NCI-H1436 (cell line): Measurements from ENCODE around the gene LAMA3.

Experiments
- DNase-seq: peaks from one replicate; lab custom pipeline; 2025; lab: John Stamatoyannopoulos, UW

Gene LAMA3

DNA sequence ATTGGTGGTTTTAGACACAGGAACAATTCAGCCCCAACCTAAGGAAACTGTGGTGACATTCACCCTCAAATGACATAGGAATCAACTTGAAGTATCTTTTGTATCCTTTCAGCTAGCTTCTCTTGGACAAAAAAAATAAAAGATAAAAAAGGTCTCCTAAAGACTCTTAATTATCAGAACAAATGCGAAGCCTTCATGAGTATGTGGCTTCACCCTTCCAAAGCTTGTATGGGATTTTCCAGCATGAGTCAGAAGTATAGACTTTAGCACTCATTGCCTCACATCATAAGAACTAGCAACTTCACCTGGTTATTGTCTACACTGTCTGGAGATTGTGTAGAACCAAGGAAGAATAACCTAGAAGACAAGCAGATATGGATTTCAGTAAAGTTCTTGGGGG lies 135.4 kb downstream of the LAMA3 start:
- no peak for DNase-seq

DNA sequence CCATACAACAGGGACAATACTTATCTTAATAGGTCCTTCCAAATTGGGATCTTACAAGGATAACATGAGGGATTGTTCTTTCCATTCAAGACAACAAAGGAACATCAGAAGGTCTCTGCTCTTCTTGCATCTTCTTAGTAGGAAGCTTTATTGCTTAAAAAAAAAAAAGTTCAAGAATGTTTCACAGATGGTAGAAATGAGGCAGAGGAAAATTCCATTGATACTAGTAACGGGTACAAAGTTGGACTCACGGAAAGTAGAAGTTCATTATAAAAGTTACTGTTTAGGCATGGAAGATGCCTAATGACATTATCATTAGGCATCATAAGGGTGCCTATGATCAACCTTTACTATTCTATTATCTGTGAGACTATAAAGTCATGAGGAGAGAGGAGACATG lies 136.2 kb downstream of the LAMA3 start:
- DNase-seq, result no peak

GRCh38 chr18:23825978-23826405 lies 136.7 kb downstream of the LAMA3 start:
- DNase-seq, result no peak

DNA sequence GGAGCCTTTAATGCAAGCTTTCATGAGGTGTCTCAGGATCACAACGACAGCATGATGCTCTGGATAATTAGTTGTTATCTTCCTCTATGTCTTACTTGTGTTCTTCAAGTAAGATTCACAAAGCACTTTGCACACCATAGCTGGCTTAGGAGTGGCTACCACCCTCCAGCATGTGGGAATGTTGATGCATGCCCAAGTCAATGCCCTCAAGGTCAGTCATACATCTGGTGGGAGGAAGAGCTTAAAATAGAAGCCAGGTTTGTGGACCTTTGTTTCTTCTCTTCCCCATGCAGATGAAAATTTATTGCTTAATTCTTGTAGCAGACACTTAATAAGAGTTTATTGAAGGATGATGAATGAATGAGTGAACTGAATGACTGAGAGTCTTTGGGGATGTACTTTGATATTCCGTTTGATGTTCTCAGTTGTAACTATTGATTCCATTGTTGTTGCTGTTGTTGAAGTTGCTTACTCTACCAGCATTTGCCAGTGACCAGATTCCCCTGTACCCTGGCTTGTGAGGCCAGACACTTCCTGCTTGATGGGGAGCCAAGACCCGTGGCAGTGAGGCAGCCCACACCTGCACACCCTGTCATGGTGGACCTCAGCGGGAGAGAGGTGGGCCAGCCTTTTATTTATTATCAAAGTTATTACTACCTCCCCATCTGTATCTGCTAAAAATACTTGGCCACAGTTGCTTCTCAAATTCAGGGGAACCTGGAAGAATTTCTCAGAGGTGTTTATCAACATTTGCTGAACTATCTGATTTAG lies 137.8 kb downstream of the LAMA3 start:
- no peak for DNase-seq

DNA sequence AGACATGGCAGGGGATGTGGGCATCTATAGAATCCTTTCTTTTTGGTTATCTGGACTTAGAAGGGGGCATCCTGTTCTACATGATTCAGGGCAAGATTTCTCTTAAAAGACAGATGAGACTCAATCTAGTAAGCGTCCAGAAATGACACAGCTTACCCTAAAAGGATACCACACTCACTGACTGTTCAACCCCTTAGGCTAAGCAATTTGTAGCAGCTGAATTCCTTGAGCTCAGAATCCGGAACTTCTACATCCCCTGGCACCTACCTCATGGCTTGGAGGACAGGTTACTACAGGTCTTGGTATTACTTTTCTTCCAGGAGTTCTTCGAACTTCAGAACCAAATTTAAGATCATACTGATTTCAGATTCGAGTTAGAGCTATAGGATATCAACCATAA lies 138.4 kb downstream of the LAMA3 start:
- no peak for DNase-seq

- DNase-seq, result no peak
Observed at GRCh38 chr18:23828426-23828825, 139.2 kb downstream of the LAMA3 start.

DNA sequence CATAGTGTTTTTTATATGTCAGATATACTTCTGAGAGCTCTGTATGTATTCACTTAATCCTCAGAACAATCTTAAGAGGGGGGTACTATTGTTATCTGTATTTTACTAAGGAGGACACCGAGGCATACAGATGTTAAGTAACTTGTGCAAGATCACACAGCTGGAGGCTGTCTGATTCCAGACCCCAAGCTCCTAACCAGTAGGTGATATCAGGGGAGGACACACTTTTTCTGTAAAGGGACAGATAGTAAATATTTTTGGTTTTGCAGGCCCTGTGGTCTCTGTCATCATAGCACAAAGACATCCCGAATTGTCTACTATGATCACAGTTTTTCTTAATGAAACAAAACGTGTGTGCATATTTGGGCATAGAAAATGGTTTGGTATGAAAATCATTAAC lies 143.7 kb downstream of the LAMA3 start:
- DNase-seq, result no peak

GRCh38 chr18:23833714-23834113 lies 144.5 kb downstream of the LAMA3 start:
- no peak for DNase-seq

DNA sequence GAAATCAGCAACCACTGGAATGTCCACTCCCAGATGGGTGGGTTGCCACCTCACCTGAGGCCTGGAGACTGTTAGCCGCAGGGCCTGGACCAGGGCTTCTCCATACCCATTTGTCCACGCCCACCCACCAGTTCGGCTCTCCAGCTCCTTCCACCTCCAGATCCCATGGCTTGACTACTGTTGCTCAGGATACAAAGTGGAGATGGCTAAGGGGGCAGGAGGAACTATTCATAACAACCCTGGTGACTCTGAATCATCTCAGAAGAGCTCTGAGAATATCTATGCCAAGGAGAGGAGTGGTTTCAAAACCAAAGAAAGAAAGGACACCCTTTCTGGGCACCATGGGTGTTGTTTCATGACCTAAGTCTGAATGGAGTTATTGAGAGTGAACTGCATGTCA lies 145.8 kb downstream of the LAMA3 start:
- DNase-seq, result no peak

GRCh38 chr18:23835506-23835905 lies 146.3 kb downstream of the LAMA3 start:
- DNase-seq, result no peak

GRCh38 chr18:23837591-23837990 lies 148.3 kb downstream of the LAMA3 start:
- DNase-seq, result no peak

GRCh38 chr18:23838233-23838632 lies 149.0 kb downstream of the LAMA3 start:
- DNase-seq, result no peak

DNA sequence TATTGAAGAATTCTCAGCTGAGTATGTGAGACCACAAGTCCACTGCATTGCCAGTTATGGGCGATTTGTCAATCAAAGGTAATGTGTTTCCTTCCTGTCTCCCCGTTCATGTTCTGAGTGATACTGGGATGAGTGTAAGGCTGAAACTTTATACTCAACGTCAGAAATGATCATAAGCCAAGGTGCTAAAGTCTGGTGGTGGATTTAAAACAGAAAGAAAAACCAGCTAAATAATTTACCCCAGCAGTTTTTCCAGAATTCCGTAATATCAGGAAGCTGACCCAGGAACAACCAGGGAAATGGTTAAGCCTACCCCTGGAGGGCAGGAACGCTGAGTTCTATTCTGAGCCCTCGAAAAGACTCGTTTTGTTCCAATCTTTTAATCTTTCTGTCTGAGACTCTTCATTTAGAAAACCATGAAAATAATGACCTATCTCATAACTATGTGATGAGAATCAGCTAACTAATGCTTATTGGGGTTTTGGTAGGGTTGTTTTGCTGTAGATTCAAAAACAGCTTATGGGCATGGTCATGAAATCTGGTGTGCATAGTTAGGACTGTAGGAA lies 149.6 kb downstream of the LAMA3 start:
- DNase-seq, result no peak

DNA sequence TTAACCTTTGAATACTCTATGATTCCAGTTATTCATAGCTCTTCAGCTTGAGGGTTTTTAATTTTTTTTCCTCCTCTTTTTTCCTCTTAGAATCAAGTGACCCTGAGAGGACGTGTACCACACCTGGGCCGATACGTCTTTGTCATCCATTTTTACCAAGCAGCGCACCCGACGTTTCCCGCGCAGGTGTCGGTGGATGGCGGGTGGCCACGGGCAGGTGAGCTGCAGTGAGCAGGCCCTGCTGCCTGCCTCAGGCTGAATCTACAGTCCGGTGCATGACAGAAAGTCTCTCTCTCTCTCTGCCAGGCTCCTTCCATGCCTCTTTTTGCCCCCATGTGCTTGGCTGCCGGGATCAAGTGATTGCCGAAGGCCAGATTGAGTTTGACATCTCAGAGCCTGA lies 153.1 kb downstream of the LAMA3 start:
- DNase-seq, result no peak

DNA sequence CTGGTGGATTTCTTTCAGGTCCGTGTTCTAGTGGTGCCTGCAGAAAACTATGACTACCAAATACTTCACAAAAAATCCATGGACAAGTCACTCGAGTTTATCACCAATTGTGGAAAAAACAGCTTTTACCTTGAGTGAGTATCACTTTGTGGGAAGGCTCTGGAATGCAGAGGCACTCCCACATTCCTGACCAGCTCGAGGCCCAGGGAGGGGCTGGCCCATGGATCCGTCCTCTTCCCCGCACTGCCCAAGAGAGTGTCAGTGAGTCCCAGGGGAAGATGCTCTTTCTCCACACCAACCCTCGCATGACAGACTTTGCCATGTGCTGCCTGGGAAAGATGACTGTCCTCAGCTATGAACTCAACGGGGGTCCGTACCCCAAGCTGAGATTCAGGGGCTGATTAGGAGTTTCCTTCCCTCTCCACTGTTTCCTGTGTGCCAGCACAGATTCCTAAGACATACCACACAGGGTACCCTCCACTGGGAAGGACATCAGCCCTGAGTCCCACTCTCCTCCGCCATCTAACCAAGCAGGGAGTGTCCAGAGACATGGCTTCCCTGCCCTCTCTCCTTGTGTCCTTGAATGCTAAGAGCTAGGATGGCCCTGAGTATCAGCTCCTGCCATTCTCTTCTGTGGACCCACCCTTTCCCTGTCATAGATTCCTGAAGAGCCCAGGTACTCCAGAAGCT lies 155.9 kb downstream of the LAMA3 start:
- no peak for DNase-seq

DNA sequence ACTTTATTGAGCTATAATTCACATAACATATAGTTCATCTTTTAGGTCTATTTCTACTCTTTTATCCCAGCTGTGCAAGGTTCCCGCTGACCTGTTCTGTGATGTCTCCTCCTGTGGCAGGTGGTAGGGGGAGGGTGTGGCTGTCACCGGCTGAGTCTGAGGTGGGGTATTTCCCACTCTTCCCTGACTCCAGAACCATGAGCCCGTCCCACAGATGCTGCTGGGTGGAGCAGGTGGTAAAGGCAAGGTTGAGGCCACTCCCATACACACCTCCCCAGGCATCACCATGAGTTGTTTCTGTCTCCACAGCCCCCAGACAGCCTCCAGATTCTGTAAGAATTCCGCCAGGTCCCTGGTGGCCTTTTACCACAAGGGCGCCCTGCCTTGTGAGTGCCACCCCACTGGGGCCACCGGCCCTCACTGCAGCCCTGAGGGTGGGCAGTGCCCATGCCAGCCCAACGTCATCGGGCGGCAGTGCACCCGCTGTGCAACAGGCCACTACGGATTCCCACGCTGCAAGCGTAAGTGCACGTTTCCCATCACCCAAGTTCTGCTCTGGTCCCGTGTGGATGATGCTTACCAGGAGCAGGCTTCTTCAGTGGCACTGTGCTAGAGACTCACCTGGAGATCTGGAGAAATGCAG lies 156.9 kb downstream of the LAMA3 start:
- no peak for DNase-seq

DNA sequence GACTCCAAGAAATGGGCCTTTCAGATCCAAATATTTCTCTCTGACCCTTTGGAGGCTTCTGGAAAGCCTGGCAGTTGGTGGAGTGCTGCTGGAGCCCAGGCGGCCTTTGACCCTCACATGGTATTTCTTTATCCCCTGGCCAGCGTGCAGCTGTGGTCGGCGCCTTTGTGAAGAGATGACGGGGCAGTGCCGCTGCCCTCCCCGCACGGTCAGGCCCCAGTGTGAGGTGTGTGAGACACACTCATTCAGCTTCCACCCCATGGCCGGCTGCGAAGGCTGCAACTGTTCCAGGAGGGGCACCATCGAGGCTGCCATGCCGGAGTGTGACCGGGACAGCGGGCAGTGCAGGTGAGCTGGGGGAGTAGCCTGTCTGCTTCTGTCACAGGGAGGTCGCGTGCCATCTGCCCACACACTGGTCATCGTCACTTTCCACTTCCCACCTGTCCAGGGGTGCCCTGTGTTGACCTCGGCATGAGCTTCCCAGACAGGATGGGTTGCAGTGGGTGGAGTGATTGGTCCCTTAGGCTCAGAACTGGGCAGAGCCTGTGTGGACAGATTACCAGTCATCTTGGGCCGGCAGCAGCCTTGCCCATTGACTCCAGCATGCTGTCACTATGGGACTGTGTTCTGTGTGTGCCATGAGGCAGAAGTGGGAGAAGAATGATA lies 158.2 kb downstream of the LAMA3 start:
- no peak for DNase-seq

- no peak for DNase-seq
Observed at GRCh38 chr18:23849141-23849540, 159.9 kb downstream of the LAMA3 start.

GRCh38 chr18:23850215-23850614 lies 161.0 kb downstream of the LAMA3 start:
- no peak for DNase-seq

GRCh38 chr18:23851470-23852002 lies 162.3 kb downstream of the LAMA3 start:
- no peak for DNase-seq

GRCh38 chr18:23852236-23853045 lies 163.2 kb downstream of the LAMA3 start:
- no peak for DNase-seq
